GM10248 (cell line): Measurements from ENCODE around the gene MCF2L.

Experiments
- CTCF ChIA-PET: fragments of 300-600 bp; sonication (Branson Sonifier 250); formaldehyde crosslinking; extraction: SDS; loops from one replicate; lab custom pipeline; 2021; ENCODE audit warnings: antibody characterized with exemption; lab: Yijun Ruan, JAX
- POLR2A ChIA-PET: fragments of 350-650 bp; sonication (Branson Sonifier 250); formaldehyde crosslinking; extraction: SDS; loops from one replicate; lab custom pipeline; 2020; ENCODE audit warnings: antibody characterized with exemption; lab: Yijun Ruan, JAX
- DNase-seq: peaks from one replicate; pipeline ENCODE4 v3.0.0; 2012; ENCODE audit errors: extremely low spot score
- CTCF ChIP-seq: IDR thresholded peaks from 2 replicates; pipeline ENCODE4 v1.5.1; 2012; ENCODE audit warnings: mild to moderate bottlenecking, low read depth; ENCODE audit errors: extremely low read depth, missing control alignments, control extremely low read depth

MCF2L gene

GRCh38 chr13:113015826-113016525 is 47.0 kb downstream of the MCF2L start:
- ChIA-PET POLR2A (no interaction called here), CTCF (interaction anchor here (1.0 kb wide), 1 partner anchor 73 kb away, joined by 3 read pairs; no protein-coding TSS in a partner anchor)
- no peak for TF ChIP-seq CTCF
- DNase-seq, result no peak

GRCh38 chr13:113016526-113017295 is 47.7 kb downstream of the MCF2L start:
- TF ChIP-seq CTCF, result no peak
- CTCF ChIA-PET, result interaction anchor here (1.0 to 2.0 kb wide), 2 partner anchors 13 to 74 kb away, joined by 3 to 10 read pairs; no protein-coding TSS in a partner anchor
- no peak for DNase-seq
- POLR2A ChIA-PET, result no interaction called here

DNA sequence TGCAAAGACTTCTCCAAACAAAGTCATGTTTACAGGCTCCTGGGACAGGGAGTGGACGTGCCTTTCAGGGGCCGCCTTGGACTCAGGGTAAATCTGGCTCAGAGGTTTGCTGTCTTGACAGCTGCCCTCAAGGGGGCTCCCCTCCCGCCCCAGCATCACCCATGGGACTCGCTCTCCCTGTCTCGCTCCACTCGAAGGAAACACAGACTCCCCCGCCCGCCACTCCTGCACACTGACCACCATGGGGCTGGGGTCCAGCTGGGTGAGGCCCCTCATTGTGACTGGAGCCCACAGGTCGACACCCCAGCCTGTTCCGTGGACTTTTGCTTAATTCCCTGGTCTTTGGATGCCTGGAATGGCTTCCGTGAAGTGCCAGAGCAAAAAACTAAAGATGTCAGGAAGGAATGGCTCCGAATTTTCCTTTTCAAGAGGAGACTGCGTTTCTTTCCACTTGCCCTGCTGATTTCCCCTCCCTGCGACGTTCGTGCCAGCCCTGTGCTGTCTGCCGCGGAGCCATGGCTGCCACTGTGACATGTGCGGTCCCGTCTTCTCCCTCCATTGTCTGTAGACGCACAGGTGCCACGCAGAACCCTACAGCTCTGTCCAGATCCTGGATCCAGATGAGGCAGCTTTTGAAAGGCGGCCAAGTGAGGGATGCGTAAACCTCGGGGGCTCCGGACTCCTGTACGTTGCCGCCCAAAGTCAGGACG is 48.6 kb downstream of the MCF2L start:
- ChIA-PET CTCF (interaction anchor here (2.0 kb wide), 1 partner anchor 12 kb away, joined by 10 read pairs; no protein-coding TSS in a partner anchor), POLR2A (no interaction called here)
- no peak for DNase-seq

GRCh38 chr13:113018676-113019465 is 49.9 kb downstream of the MCF2L start:
- DNase-seq, result no peak
- no peak for TF ChIP-seq CTCF
- POLR2A ChIA-PET, result no interaction called here
- CTCF ChIA-PET, result interaction anchor here (2.0 kb wide), 1 partner anchor 11 kb away, joined by 10 read pairs; no protein-coding TSS in a partner anchor

More for the DNA sequence above, 48.6 kb downstream of the MCF2L start:
- no peak for TF ChIP-seq CTCF

DNA sequence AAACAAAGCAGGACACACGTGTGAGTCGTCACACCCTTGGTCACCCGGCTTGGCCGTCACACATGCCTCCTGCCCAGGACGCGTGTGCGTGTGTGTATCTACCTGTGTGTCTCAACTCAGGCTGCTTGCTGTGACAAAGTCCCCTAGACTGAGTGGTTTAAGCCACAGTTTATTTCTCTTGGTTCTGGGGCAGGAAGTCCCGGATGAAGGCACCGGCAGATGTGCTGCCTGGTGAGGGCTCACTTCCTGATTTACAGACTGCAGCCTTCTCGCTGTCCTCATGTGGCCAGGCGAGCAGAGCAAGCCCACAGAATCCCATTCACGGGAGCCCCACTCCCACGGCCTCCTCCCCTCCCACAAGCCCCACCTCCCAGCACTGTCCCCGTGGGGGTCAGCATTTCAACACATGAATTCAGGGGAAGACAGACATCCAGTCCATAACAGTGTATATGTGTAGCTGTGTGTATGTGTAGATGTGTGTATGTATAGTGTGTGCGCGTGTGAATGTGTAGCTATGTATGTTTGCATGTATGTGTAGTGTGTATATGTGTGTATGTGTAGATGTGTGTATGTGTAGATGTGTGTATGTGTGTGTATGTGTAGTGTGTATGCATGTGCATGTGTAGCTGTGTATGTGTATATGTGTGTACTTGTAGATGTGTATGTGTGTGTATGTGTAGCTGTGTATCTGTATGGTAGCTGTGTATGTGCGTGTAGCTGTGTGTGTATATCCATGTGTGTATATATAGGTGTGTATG is 51.5 kb downstream of the MCF2L start:
- TF ChIP-seq CTCF, result no peak
- no peak for DNase-seq
- CTCF ChIA-PET, result interaction anchor here (1.1 kb wide), 1 partner anchor 14 kb away, joined by 4 read pairs; no protein-coding TSS in a partner anchor
- POLR2A ChIA-PET, result no interaction called here
